ENCODE data around the gene VWA8.

GRCh38 chr13:41650706-41651105, 310.2 kb downstream of the VWA8 start:
- TF ChIP-seq GATA2 (IDR thresholded peaks at IDR 0.05; ENCODE audit: low read depth, low read length), result no peak
- no peak for TF ChIP-seq GATA3 (IDR thresholded peaks at IDR 0.05; ENCODE audit: low read depth, low read length)
